SKM-1 treated with dmso at 0.1 percent for 144 hours (cell line): ENCODE measurements around the gene REEP1.

ENCODE experiments used
- DNase-seq: peaks from one replicate; lab custom pipeline; 2025; ENCODE audit not compliant: unreplicated experiment; lab: John Stamatoyannopoulos, UW

Gene REEP1

DNA sequence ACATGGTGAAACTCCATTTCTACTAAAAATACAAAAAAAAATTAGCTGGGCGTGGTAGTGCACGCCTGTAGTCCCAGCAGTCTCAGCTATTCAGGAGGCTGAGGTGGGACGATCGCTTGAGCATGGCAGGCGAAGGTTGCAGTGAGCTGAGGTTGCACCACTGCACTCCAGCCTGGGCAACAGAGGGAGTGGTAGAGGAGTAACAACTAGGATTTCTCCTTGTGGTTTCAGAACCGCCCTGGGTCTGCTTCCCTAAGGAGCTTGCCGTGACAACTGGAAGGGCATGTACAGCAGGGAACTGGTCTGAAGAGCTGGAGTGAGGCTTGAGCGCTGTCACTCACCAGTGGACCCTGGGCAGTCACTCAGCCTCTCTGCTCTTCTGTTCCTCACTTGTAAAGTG, 29.1 kb downstream of the REEP1 start:
- no peak for DNase-seq

- no peak for DNase-seq
Observed at GRCh38 chr2:86307431-86307830, 30.0 kb downstream of the REEP1 start.

DNA sequence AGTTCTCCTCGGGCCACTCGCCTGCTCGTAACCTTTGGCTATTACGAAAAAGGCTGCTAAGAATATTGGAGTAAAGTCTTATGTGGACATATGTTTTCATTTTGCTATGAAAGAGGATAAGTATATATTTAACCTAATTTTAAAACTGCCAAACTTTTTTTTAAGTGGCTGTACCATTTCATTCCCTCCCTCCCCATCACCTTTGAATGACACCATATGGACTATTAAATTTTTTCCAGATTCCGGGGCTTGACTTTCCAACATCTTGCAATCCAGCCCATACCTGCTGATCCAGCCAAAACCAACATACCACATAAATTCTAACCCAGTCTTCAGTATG, 31.5 kb downstream of the REEP1 start:
- DNase-seq: no peak

DNA sequence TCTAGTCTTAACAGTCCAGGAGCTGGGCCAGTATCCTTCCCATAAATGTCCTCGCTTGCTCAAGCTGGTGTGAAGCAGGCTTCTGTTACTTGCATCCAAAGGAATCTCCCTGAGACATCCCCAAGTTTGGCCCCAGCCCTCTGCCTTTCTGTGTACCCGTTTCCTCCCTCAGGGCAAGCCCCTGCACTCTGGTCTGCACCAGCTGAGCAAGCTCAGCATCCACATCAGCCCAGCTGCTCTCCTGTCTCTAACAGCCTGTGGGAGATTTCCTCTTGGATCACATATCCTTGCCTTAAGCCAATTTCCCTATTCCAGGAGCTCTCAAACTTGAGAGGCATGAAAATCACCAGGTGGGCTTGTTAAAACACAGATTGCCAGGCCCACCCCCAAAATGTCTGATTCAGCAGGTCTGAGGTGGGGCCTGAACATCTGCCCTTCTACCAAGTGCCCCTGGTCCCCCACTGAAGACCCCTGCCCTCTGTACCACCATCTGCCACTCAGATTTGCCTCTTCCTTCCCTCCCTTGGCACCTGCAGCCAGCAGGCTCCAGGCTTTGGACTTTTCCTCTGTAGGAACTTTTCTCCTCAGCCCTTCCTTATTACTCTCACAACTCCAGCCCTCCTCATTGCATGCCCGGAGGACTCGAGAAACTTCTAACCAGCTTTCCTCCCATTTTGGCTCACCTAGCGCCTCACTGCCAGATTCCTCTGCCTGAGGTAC, 32.1 kb downstream of the REEP1 start:
- no peak for DNase-seq

- no peak for DNase-seq
Observed at GRCh38 chr2:86304416-86304815, 33.0 kb downstream of the REEP1 start.

GRCh38 chr2:86302320-86302719, 35.1 kb downstream of the REEP1 start:
- DNase-seq: no peak

GRCh38 chr2:86301711-86302202, 35.7 kb downstream of the REEP1 start:
- no peak for DNase-seq

- no peak for DNase-seq
Observed at GRCh38 chr2:86301009-86301408, 36.4 kb downstream of the REEP1 start.

GRCh38 chr2:86300496-86300895, 36.9 kb downstream of the REEP1 start:
- DNase-seq: no peak

- DNase-seq: no peak
Observed at GRCh38 chr2:86298411-86299390, 38.7 kb downstream of the REEP1 start.

- no peak for DNase-seq
Observed at GRCh38 chr2:86297382-86298147, 39.9 kb downstream of the REEP1 start.

DNA sequence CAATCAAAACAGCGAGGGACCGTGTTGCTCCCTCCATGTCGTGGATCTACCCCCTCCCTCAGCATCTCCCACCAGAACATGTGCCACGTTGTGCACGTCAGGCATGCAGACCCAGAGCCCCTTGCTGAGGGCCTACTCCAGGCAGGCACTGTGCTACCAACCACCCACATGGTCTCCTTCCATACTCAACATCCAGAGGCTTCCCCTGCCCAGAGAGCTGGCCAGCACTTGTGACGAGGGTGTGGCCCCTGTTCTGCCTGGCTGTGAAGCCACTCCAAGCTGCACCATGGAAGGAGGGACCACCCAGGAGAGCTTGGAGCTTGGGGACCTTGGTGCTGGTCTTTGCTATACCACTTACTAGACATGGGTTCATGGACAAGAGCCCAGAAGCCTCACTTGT, 40.5 kb downstream of the REEP1 start:
- DNase-seq: no peak

DNA sequence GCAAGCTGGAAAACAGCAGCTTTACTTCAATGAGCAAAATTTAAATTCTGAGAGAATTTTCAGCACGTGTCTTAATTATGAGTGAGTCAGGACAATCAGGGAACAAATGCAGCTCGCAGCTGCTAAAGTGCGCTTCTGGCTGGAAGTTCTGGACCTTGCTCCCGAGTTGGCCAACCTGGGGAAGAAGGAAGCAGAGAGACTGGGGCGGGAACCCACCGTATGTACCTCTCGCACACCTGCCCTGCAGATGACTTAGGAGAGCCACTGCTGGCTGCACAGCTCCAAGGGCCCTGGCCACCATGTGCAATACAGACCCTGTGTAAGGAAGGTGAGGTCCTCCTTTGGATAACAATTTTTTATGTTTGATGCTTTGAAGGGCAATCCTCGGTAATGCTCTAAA, 42.4 kb downstream of the REEP1 start:
- DNase-seq: no peak

DNA sequence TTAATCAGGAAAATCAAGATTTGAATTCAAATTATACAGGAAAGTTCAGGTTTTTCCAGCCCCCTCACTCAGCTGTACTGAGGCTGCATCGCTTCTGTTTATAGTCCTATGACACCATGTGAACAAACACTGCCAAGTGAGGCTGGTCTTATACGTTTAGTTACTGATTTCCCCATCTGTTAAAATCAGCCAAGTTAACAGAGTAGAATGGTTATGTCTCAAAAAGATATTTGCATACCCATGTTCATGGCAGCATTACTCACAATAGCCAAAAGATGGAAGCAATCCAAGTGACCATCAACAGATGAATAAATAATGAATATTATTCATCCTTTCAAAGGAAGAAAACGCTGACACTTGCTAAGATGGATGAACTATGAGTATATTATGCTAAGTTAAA, 43.8 kb downstream of the REEP1 start:
- no peak for DNase-seq

- DNase-seq: no peak
Observed at GRCh38 chr2:86292571-86293515, 44.6 kb downstream of the REEP1 start.

GRCh38 chr2:86291328-86291662, 46.1 kb downstream of the REEP1 start:
- no peak for DNase-seq

- DNase-seq: no peak
Observed at GRCh38 chr2:86290596-86291327, 46.7 kb downstream of the REEP1 start.

GRCh38 chr2:86286516-86286915, 50.9 kb downstream of the REEP1 start:
- DNase-seq: no peak

DNA sequence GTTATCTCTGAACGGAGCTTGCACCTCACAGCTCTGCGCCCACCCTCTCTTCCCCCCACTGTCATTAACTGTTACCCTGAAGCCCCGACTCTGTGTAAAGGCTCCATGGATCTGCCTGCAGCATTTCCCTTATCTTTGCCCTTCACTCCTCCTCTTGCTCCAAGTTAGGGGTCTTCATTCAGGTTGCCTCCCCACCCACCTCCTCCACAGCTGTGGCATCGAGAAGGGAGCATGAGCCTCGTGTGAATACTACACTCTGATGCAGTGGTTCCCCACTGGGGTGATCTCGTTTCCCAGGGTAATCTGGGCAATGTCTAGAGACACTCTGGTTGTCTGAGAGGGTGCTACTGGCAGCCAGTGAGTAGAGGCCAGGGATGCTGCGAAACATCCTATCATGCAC, 51.4 kb downstream of the REEP1 start:
- DNase-seq: no peak

- DNase-seq: no peak
Observed at GRCh38 chr2:86285571-86285970, 51.9 kb downstream of the REEP1 start.
